IMR-90 (cell line): ENCODE measurements around the gene ALG13.

Experiments used
- POLR2A ChIP-seq: IDR thresholded peaks from 2 replicates; pipeline ENCODE4 v1.6.1; 2012; ENCODE audit warnings: mild to moderate bottlenecking, low read depth, low read length
- TF ChIP-seq, protein P1 (sequence below): conservative IDR thresholded peaks from 2 replicates; pipeline ENCODE4 v1.5.1; 2012; ENCODE audit warnings: mild to moderate bottlenecking, low read depth, low read length, improper control_type of control experiment
- TF ChIP-seq, protein P2 (sequence below): fragments of 150-350 bp; IDR thresholded peaks from 2 replicates; pipeline ENCODE4 v1.6.1; 2017; ENCODE audit warnings: mild to moderate bottlenecking, antibody characterized with exemption, low read length, low read depth

DNA sequence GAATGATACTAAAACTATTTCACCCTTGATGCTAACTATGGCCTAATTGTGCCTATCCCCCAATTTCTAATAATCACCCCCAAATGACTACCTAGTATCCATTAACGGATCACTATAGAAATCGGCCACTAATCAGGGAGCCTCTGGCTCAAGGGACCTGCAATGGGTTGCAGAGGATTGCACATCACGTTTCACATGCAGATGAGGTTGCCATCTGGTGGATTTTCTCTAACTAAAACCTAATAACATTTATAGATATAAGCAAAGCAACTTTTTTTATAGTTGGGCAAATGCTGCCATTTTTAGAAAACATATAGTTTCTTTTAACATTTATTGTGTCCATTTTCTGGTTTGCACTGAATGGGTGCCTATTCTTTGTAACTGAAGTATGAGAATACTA lies 28.3 kb upstream of the ALG13 start:
- TF ChIP-seq, protein P1, sequence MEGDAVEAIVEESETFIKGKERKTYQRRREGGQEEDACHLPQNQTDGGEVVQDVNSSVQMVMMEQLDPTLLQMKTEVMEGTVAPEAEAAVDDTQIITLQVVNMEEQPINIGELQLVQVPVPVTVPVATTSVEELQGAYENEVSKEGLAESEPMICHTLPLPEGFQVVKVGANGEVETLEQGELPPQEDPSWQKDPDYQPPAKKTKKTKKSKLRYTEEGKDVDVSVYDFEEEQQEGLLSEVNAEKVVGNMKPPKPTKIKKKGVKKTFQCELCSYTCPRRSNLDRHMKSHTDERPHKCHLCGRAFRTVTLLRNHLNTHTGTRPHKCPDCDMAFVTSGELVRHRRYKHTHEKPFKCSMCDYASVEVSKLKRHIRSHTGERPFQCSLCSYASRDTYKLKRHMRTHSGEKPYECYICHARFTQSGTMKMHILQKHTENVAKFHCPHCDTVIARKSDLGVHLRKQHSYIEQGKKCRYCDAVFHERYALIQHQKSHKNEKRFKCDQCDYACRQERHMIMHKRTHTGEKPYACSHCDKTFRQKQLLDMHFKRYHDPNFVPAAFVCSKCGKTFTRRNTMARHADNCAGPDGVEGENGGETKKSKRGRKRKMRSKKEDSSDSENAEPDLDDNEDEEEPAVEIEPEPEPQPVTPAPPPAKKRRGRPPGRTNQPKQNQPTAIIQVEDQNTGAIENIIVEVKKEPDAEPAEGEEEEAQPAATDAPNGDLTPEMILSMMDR: no peak
- TF ChIP-seq POLR2A: no peak
- TF ChIP-seq, protein P2, sequence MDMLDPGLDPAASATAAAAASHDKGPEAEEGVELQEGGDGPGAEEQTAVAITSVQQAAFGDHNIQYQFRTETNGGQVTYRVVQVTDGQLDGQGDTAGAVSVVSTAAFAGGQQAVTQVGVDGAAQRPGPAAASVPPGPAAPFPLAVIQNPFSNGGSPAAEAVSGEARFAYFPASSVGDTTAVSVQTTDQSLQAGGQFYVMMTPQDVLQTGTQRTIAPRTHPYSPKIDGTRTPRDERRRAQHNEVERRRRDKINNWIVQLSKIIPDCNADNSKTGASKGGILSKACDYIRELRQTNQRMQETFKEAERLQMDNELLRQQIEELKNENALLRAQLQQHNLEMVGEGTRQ: no peak
